Muscle of leg (tissue), 11 donors: ENCODE measurements around the gene FAM83D. TPM values are rescaled to one million over a fixed set of nuclear protein-coding genes. Genes with fewer than 3 reads are reported as not detected.
"Not testable (repeated sequence)": the region's sequence is repeated elsewhere in the genome, so short reads cannot be mapped to it uniquely, and the experiment has no call there.

Experiments used
- DNase-seq: peaks from one replicate; pipeline ENCODE4 v3.0.0; 2013
- H3K27ac ChIP-seq: one replicate; pipeline ENCODE4 v1.5.1; 2013; ENCODE audit warnings: mild to moderate bottlenecking, low read length, control low read depth
- H3K27me3 ChIP-seq: one replicate; pipeline ENCODE4 v1.6.1; 2013; ENCODE audit warnings: low read length; ENCODE audit not compliant: control insufficient read depth, insufficient read depth
- H3K36me3 ChIP-seq: one replicate; pipeline ENCODE4 v1.6.1; 2013; ENCODE audit warnings: low read length; ENCODE audit not compliant: control insufficient read depth, insufficient read depth
- H3K4me1 ChIP-seq: one replicate; pipeline ENCODE4 v1.6.1; 2013; ENCODE audit warnings: low read length; ENCODE audit not compliant: control insufficient read depth, insufficient read depth
- H3K4me3 ChIP-seq: one replicate; pipeline ENCODE4 v1.5.1; 2013; ENCODE audit warnings: low read length, control low read depth
- H3K9me3 ChIP-seq: replicated peaks from 2 replicates; pipeline ENCODE4 v1.6.1; 2013; ENCODE audit warnings: low read depth, low read length; ENCODE audit not compliant: control insufficient read depth
- WGBS: methylation state at CpG from one replicate; pipeline ENCODE4 v1.1.5; 2013; ENCODE audit warnings: missing lambda C conversion rate; ENCODE audit not compliant: insufficient coverage; 5-methylcytosine and 5-hydroxymethylcytosine counted together
- polyA plus RNA-seq, 8 donors: library from polyadenylated mRNA; unstranded; fragments of 120-200 nt; gene quantifications; one replicate each; pipeline versions ENCODE4 v1.2.1 to v1.2.3, GENCODE V29; 2013; ENCODE audit warnings: inconsistent platforms in 1 of 8, low replicate concordance in 1 of 8; ENCODE audit not compliant: insufficient read length in 8 of 8, insufficient read depth in 1 of 8
- total RNA-seq: library from RNA; stranded (reverse); fragments of 120-200 nt; gene quantifications from one replicate; pipeline ENCODE4 v1.2.4, GENCODE V29; 2013

The FAM83D gene
- total and polyA plus RNA-seq, 9 donors = 5.7 to 13.0 (median 9.1) TPM

- H3K27me3 ChIP-seq, H3K9me3 ChIP-seq, H3K4me1 ChIP-seq, DNase-seq, H3K4me3 ChIP-seq, H3K27ac ChIP-seq: not testable (repeated sequence)
- no CpG with 5 or more reads among the region's 1 CpG for WGBS
- H3K36me3 ChIP-seq = peaks cover 52% of the 10 kb centered on the region
These were observed 70.6 kb downstream of the FAM83D start for GRCh38 chr20:38996866-38997265.

GRCh38 chr20:38997622-38998021 is 71.4 kb downstream of the FAM83D start:
- no peaks in the 10 kb centered on the region for H3K9me3 ChIP-seq
- no peaks in the 10 kb centered on the region for H3K27me3 ChIP-seq
- H3K27ac ChIP-seq = no peak overlapping the region
- no peak for DNase-seq
- no peaks in the 10 kb centered on the region for H3K4me1 ChIP-seq
- no peak overlapping the region for H3K4me3 ChIP-seq
- H3K36me3 ChIP-seq = peaks cover 59% of the 10 kb centered on the region
- 83% methylated on average over 7 of the region's 8 CpGs for WGBS

- whole genome bisulfite sequencing = 94% methylated on average over 3 of the region's 3 CpGs
- H3K4me3 ChIP-seq = no peak overlapping the region
- no peaks in the 10 kb centered on the region for H3K9me3 ChIP-seq
- DNase-seq = no peak
- no peaks in the 10 kb centered on the region for H3K27me3 ChIP-seq
- no peak overlapping the region for H3K27ac ChIP-seq
- H3K4me1 ChIP-seq = no peaks in the 10 kb centered on the region
- peaks cover 69% of the 10 kb centered on the region for H3K36me3 ChIP-seq
These were observed 73.0 kb downstream of the FAM83D start for GRCh38 chr20:38999217-38999616.

- no peaks in the 10 kb centered on the region for H3K9me3 ChIP-seq
- DNase-seq = no peak
- no peaks in the 10 kb centered on the region for H3K27me3 ChIP-seq
- H3K36me3 ChIP-seq = peaks cover 74% of the 10 kb centered on the region
- H3K27ac ChIP-seq = no peak overlapping the region
- WGBS = 88% methylated on average over 3 of the region's 6 CpGs
- no peaks in the 10 kb centered on the region for H3K4me1 ChIP-seq
- H3K4me3 ChIP-seq = no peak overlapping the region
These were observed 74.0 kb downstream of the FAM83D start for GRCh38 chr20:38999965-39000910.

Other genes starting within 250 kb of the FAM83D start
- gene SLC32A1, start 201.9 kb upstream of the FAM83D start, total RNA-seq = not detected
- gene SLC32A1, start 201.9 kb upstream of the FAM83D start, polyA plus RNA-seq = under 1 TPM in 2 of 8 donors, not detected in 6; 0.04 to 0.05 TPM
- gene ACTR5, start 178.0 kb upstream of the FAM83D start, total RNA-seq = 6.3 TPM
- 1 to 10 TPM; 5.3 to 6.7 (median 6.0) TPM for gene ACTR5, start 178.0 kb upstream of the FAM83D start, polyA plus RNA-seq
- gene PPP1R16B, start 120.7 kb upstream of the FAM83D start, total RNA-seq = 5.5 TPM
- 1 to 10 TPM; 4.0 to 5.9 (median 4.9) TPM for gene PPP1R16B, start 120.7 kb upstream of the FAM83D start, polyA plus RNA-seq
- gene DHX35, start 35.9 kb downstream of the FAM83D start, total RNA-seq = 10.1 TPM
- 1 to 10 TPM; 7.6 to 9.8 (median 9.2) TPM for gene DHX35, start 35.9 kb downstream of the FAM83D start, polyA plus RNA-seq